WTC11 (cell line): ENCODE measurements around the gene TUBD1.

Source experiments
- CREM ChIP-seq: sonication (generic); formaldehyde crosslinking; IDR thresholded peaks from 2 replicates; pipeline ENCODE4 v1.8.1; 2022; ENCODE audit warnings: mild to moderate bottlenecking, missing genetic modification reagents, moderate library complexity
- TF ChIP-seq, protein P1 (sequence below): sonication (generic); formaldehyde crosslinking; IDR thresholded peaks from 2 replicates; pipeline ENCODE4 v1.8.1; 2023; ENCODE audit warnings: mild to moderate bottlenecking, missing genetic modification reagents, borderline replicate concordance

DNA sequence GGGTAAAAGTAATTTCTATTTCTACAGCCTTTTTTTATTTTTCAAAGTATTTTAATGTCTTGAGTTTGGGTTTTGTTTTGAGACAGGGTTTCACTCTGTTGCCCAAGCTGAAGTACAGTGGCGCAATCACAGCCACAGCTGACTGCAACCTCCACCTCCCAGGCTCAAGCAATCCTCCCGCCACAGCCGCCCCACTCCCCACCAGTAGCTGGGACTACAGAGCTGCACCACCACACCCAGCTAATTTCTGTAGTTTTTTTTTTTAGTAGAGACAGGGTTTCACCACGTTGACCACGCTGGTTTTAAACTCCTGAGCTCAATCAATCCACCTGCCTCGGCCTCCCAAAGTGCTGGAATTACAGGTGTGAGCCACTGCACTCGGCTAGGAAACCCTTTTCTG lies 44.0 kb downstream of the TUBD1 start:
- TF ChIP-seq, protein P1, sequence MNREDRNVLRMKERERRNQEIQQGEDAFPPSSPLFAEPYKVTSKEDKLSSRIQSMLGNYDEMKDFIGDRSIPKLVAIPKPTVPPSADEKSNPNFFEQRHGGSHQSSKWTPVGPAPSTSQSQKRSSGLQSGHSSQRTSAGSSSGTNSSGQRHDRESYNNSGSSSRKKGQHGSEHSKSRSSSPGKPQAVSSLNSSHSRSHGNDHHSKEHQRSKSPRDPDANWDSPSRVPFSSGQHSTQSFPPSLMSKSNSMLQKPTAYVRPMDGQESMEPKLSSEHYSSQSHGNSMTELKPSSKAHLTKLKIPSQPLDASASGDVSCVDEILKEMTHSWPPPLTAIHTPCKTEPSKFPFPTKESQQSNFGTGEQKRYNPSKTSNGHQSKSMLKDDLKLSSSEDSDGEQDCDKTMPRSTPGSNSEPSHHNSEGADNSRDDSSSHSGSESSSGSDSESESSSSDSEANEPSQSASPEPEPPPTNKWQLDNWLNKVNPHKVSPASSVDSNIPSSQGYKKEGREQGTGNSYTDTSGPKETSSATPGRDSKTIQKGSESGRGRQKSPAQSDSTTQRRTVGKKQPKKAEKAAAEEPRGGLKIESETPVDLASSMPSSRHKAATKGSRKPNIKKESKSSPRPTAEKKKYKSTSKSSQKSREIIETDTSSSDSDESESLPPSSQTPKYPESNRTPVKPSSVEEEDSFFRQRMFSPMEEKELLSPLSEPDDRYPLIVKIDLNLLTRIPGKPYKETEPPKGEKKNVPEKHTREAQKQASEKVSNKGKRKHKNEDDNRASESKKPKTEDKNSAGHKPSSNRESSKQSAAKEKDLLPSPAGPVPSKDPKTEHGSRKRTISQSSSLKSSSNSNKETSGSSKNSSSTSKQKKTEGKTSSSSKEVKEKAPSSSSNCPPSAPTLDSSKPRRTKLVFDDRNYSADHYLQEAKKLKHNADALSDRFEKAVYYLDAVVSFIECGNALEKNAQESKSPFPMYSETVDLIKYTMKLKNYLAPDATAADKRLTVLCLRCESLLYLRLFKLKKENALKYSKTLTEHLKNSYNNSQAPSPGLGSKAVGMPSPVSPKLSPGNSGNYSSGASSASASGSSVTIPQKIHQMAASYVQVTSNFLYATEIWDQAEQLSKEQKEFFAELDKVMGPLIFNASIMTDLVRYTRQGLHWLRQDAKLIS (CRISPR knock-in tag): no peak
- TF ChIP-seq CREM: no peak
